ENCODE data around the gene GPN1. TPM values are rescaled to one million over a fixed set of nuclear protein-coding genes. Genes with fewer than 3 reads are reported as not detected.
"Not testable (repeated sequence)": the region's sequence is repeated elsewhere in the genome, so short reads cannot be mapped to it uniquely, and the experiment has no call there.

GPN1 gene
- 46.4 and 49.9 TPM in 2 replicates for total RNA-seq

GRCh38 chr2:27628767-27629709 lies at the start of gene GPN1, which contains the start of gene CCDC121:
Gene GPN1 (plus strand): TSS chr2:27629050. CDS start chr2:27629059, 9 bp downstream.
Gene CCDC121 (minus strand): TSS chr2:27629012. CDS start chr2:27627799, 1,213 bp downstream.
- intact Hi-C loops (cut with micrococcal nuclease) = loop anchor here (1.0 to 10.0 kb wide), 15 partner anchors 9 to 1754 kb away; partner anchors contain the start of genes ASXL2, ATRAID, BABAM2 and EIF2B4

- intact Hi-C loops (cut with micrococcal nuclease) = loop anchor here (1.0 to 5.0 kb wide), 5 partner anchors 57 to 311 kb away; partner anchors contain the start of genes BABAM2, MPV17, MRPL33 and RBKS
Observed at GRCh38 chr2:27581417-27582128, 47.3 kb upstream of the GPN1 start.

GRCh38 chr2:27582129-27582694 lies 46.6 kb upstream of the GPN1 start:
- intact Hi-C loops (cut with micrococcal nuclease) = loop anchor here (1.0 to 5.0 kb wide), 4 partner anchors 57 to 310 kb away; partner anchors contain the start of genes BABAM2, MRPL33 and RBKS

GRCh38 chr2:27582695-27583389 lies 46.0 kb upstream of the GPN1 start, which contains the start of gene ZNF512:
Gene ZNF512 (plus strand): TSS chr2:27583042. CDS start chr2:27583113, 71 bp downstream.
- intact Hi-C loops (cut with micrococcal nuclease) = loop anchor here (1.0 to 5.0 kb wide), 10 partner anchors 45 to 309 kb away; partner anchors contain the start of genes BABAM2, EIF2B4, IFT172 and MRPL33

- intact Hi-C loops (cut with micrococcal nuclease) = loop anchor here (1.0 to 5.0 kb wide), 9 partner anchors 45 to 309 kb away; partner anchors contain the start of genes BABAM2, EIF2B4, IFT172 and MRPL33
Observed at GRCh38 chr2:27583390-27583915, 45.4 kb upstream of the GPN1 start.

- intact Hi-C loops (cut with micrococcal nuclease) = loop anchor here (5.0 kb wide), 1 partner anchor 308 kb away; the partner anchor contains the start of genes BABAM2 and RBKS
Observed at GRCh38 chr2:27584597-27584996, 44.3 kb upstream of the GPN1 start.

- intact Hi-C loops (cut with micrococcal nuclease) = no loop called here
Observed at GRCh38 chr2:27587025-27587424, 41.8 kb upstream of the GPN1 start.

GRCh38 chr2:27588308-27588707 lies 40.5 kb upstream of the GPN1 start:
- intact Hi-C loops (cut with micrococcal nuclease) = no loop called here

- intact Hi-C loops (cut with micrococcal nuclease) = no loop called here
Observed at GRCh38 chr2:27591745-27592144, 37.1 kb upstream of the GPN1 start.

- intact Hi-C loops (cut with micrococcal nuclease) = no loop called here
Observed at GRCh38 chr2:27593240-27593639, 35.6 kb upstream of the GPN1 start.

GRCh38 chr2:27594020-27594703 lies 34.7 kb upstream of the GPN1 start:
- intact Hi-C loops (cut with micrococcal nuclease) = not testable (repeated sequence)

- intact Hi-C loops (cut with micrococcal nuclease) = not testable (repeated sequence)
Observed at GRCh38 chr2:27595412-27595811, 33.4 kb upstream of the GPN1 start.

GRCh38 chr2:27596627-27597026 lies 32.2 kb upstream of the GPN1 start:
- intact Hi-C loops (cut with micrococcal nuclease) = no loop called here

GRCh38 chr2:27606611-27607010 lies 22.2 kb upstream of the GPN1 start:
- intact Hi-C loops (cut with micrococcal nuclease) = no loop called here

- intact Hi-C loops (cut with micrococcal nuclease) = no loop called here
Observed at GRCh38 chr2:27613985-27614384, 14.9 kb upstream of the GPN1 start.

- intact Hi-C loops (cut with micrococcal nuclease) = no loop called here
Observed at GRCh38 chr2:27615316-27615715, 13.5 kb upstream of the GPN1 start.

GRCh38 chr2:27621524-27621923 lies 7.3 kb upstream of the GPN1 start:
- intact Hi-C loops (cut with micrococcal nuclease) = loop anchor here (10.0 kb wide), 1 partner anchor 1747 kb away; the partner anchor contains the start of gene ASXL2

- intact Hi-C loops (cut with micrococcal nuclease) = loop anchor here (10.0 kb wide), 1 partner anchor 1748 kb away; the partner anchor contains the start of gene ASXL2
Observed at GRCh38 chr2:27622921-27623384, 5.9 kb upstream of the GPN1 start.

GRCh38 chr2:27624943-27625342 lies 3.9 kb upstream of the GPN1 start:
- intact Hi-C loops (cut with micrococcal nuclease) = loop anchor here (5.0 to 10.0 kb wide), 3 partner anchors 553 to 1750 kb away; partner anchors contain the start of genes ASXL2, OST4 and TRMT61B
